Dedifferentiated amniotic fluid mesenchymal stem cell (primary cell): ENCODE data around the gene RCC2.

Experiments used
- DNase-seq: peaks from one replicate; pipeline ENCODE4 v3.0.0-alpha.2; 2016; ENCODE audit errors: extremely low spot score

RCC2 gene

GRCh38 chr1:17442841-17443240 is 3.4 kb upstream of the RCC2 start:
- no peak for DNase-seq

- no peak for DNase-seq
These were observed 2.5 kb upstream of the RCC2 start for GRCh38 chr1:17441993-17442357.

GRCh38 chr1:17441265-17441992 is 2.0 kb upstream of the RCC2 start:
- DNase-seq = peak; percentile 77

- no peak for DNase-seq
These were observed 1.3 kb upstream of the RCC2 start for GRCh38 chr1:17440827-17441168.

- no peak for DNase-seq
These were observed 773 bp upstream of the RCC2 start for GRCh38 chr1:17440074-17440826.

- no peak for DNase-seq
These were observed 893 bp downstream of the RCC2 start for GRCh38 chr1:17438318-17439249.

- DNase-seq = no peak
These were observed 1.7 kb downstream of the RCC2 start for GRCh38 chr1:17437580-17438317.

GRCh38 chr1:17437260-17437579 is 2.3 kb downstream of the RCC2 start:
- DNase-seq = no peak

GRCh38 chr1:17436380-17437174 is 2.9 kb downstream of the RCC2 start:
- no peak for DNase-seq

- DNase-seq = no peak
These were observed 4.9 kb downstream of the RCC2 start for GRCh38 chr1:17434601-17435000.

- no peak for DNase-seq
These were observed 5.5 kb downstream of the RCC2 start for GRCh38 chr1:17434016-17434415.

GRCh38 chr1:17433261-17433660 is 6.2 kb downstream of the RCC2 start:
- DNase-seq = no peak

- DNase-seq = no peak
These were observed 7.1 kb downstream of the RCC2 start for GRCh38 chr1:17432412-17432811.

- DNase-seq = no peak
These were observed 10.3 kb downstream of the RCC2 start for GRCh38 chr1:17429183-17429582.

GRCh38 chr1:17427696-17428660 is 11.5 kb downstream of the RCC2 start:
- DNase-seq = no peak

- no peak for DNase-seq
These were observed 13.5 kb downstream of the RCC2 start for GRCh38 chr1:17425806-17426600.

- no peak for DNase-seq
These were observed 15.7 kb downstream of the RCC2 start for GRCh38 chr1:17423781-17424245.

- DNase-seq = no peak
These were observed 17.0 kb downstream of the RCC2 start for GRCh38 chr1:17422461-17422860.

GRCh38 chr1:17420391-17420918 is 19.0 kb downstream of the RCC2 start:
- no peak for DNase-seq
